DND-41 (cell line): ENCODE measurements around the gene CFAP77.

Experiments
- CTCF ChIP-seq: IDR thresholded peaks from 2 replicates; pipeline ENCODE4 v1.5.1; 2012; ENCODE audit warnings: borderline replicate concordance, low read length, moderate library complexity, mild to moderate bottlenecking; ENCODE audit not compliant: poor library complexity, severe bottlenecking; ENCODE audit errors: extremely low read depth
- EZH2 ChIP-seq: IDR thresholded peaks from 3 replicates; pipeline ENCODE4 v1.6.1; 2012; ENCODE audit warnings: borderline replicate concordance, low read depth, mild to moderate bottlenecking, moderate library complexity, low read length, inconsistent platforms; ENCODE audit not compliant: severe bottlenecking

GRCh38 chr9:132489536-132489935 is 79.5 kb downstream of the CFAP77 start:
- no peak for TF ChIP-seq CTCF
- TF ChIP-seq EZH2: no peak
